Measurements from ENCODE around the gene RNF220. TPM values are rescaled to one million over a fixed set of nuclear protein-coding genes. Genes with fewer than 3 reads are reported as not detected.

The RNF220 gene
- total and polyA plus RNA-seq, 2 donors (not counting 3 experiments of a cell fraction or from before 2014, with no cell fraction given), result 62.7 to 66.6 TPM

GRCh38 chr1:44405798-44406736 lies 1.0 kb downstream of the RNF220 start:
- Histone ChIP-seq H3K4me2 (ENCODE audit: insufficient read depth, low read length) (peak overlapping the region; percentile 73), H3K4me3 (replicated peaks in 1 of 3; ENCODE audit: insufficient read depth in 1 of 3, low read depth in 1 of 3, low read length in 3 of 3) (peak overlapping the region; percentile 33 to 52 (median 39)), H3K36me3 (ENCODE audit: control insufficient read depth in 2 of 2, extremely low read depth in 1 of 2, insufficient read depth in 2 of 2, low read length in 2 of 2) (no peaks in the 10 kb centered on the region), H3K9me1 (replicated peaks; ENCODE audit: control insufficient read depth, extremely low read depth, insufficient read depth, low read length) (no peaks in the 10 kb centered on the region), H3K27me3 (ENCODE audit: control insufficient read depth in 2 of 2, insufficient read depth in 2 of 2, low read length in 2 of 2) (peaks cover 46 to 58% of the 10 kb centered on the region in 2 experiments), H3K4me1 (ENCODE audit: control insufficient read depth, extremely low read depth, insufficient read depth, low read length) (peaks cover 25% of the 10 kb centered on the region), H3K9me3 (replicated peaks; ENCODE audit: control insufficient read depth, insufficient read depth, low read length) (no peaks in the 10 kb centered on the region), H2AFZ (ENCODE audit: low read depth, low read length) (peak overlapping the region; percentile 77), H3K79me2 (ENCODE audit: control insufficient read depth, insufficient read depth, low read length) (no peaks in the 10 kb centered on the region), H3K27ac (ENCODE audit: insufficient read depth, low read depth, low read length) (no peak overlapping the region), H4K20me1 (replicated peaks; ENCODE audit: control insufficient read depth, extremely low read depth, insufficient read depth, low read length) (no peaks in the 10 kb centered on the region), H3K9ac (replicated peaks; ENCODE audit: extremely low read depth, insufficient read depth, low read length) (no peak overlapping the region)
- no TSS peak for BruUV-seq (replicated peaks)
- DNase-seq (ENCODE audit: low read depth, low spot score) (peak; percentile 31), FAIRE-seq (no peak)
- TF ChIP-seq POLR2A (IDR thresholded peaks at IDR 0.05; ENCODE audit: low read depth, low read length), result no peak
- peak; percentile 91 for TF ChIP-seq EZH2 (IDR thresholded peaks at IDR 0.05; ENCODE audit: borderline replicate concordance, low read depth, low read length, severe bottlenecking)
- TF ChIP-seq POLR2AphosphoS5 (IDR thresholded peaks at IDR 0.05; ENCODE audit: insufficient read depth, low read depth, low read length), result no peak
- TF ChIP-seq MAX (IDR thresholded peaks at IDR 0.05; ENCODE audit: insufficient read depth, insufficient read length), result no peak
- POLR2A ChIA-PET, result no interaction called here
- dilution Hi-C loops (cut with MboI; ENCODE audit: extremely low pct_ligation_motif_present, low sequenced_read_pairs) (no loop called here), intact Hi-C loops (cut with micrococcal nuclease) (loop anchor here (1.0 to 2.0 kb wide), 3 partner anchors 16 to 94 kb away; partner anchors contain the start of gene ERI3)
- CTCF ChIA-PET, result interaction anchor here (0.8 to 1.2 kb wide), 2 partner anchors 16 to 80 kb away, joined by 3 to 4 read pairs; no protein-coding TSS in a partner anchor
